GM23338 (cell line): ENCODE data around the gene PTPRN2. TPM values are rescaled to one million over a fixed set of nuclear protein-coding genes. Genes with fewer than 3 reads are reported as not detected.

ENCODE experiments used
- ATAC-seq: fragments of 200-7000 bp; cut with Tn5 transposase; 3 replicates; pipeline ENCODE4 v1.9.1; 2020
- DNase-seq: peaks from one replicate; pipeline ENCODE4 v3.0.0-alpha.2; 2015; ENCODE audit warnings: low spot score
- H2AFZ ChIP-seq: fragments of 200-600 bp; sonication (generic); 2 replicates; pipeline ENCODE4 v1.8.0; 2016; ENCODE audit warnings: antibody characterized with exemption, mild to moderate bottlenecking, moderate library complexity
- H3F3A ChIP-seq: fragments of 200-600 bp; sonication (generic); replicated peaks from 2 replicates; pipeline ENCODE4 v1.8.0; 2017; ENCODE audit warnings: antibody characterized with exemption, mixed run types, low read depth
- H3K27ac ChIP-seq: fragments of 200-600 bp; sonication (generic); 2 replicates; pipeline ENCODE4 v1.6.1; 2016; ENCODE audit warnings: low read depth
- H3K27me3 ChIP-seq: fragments of 200-600 bp; sonication (generic); 2 replicates; pipeline ENCODE4 v1.8.0; 2016; ENCODE audit warnings: mild to moderate bottlenecking, mixed run types, moderate library complexity; ENCODE audit not compliant: insufficient read depth
- H3K36me3 ChIP-seq: fragments of 200-600 bp; sonication (generic); 2 replicates; pipeline ENCODE4 v1.8.0; 2016; ENCODE audit warnings: mild to moderate bottlenecking; ENCODE audit not compliant: insufficient read depth
- H3K4me1 ChIP-seq: fragments of 200-600 bp; sonication (generic); 2 replicates; pipeline ENCODE4 v1.8.0; 2016; ENCODE audit warnings: mild to moderate bottlenecking, moderate library complexity; ENCODE audit not compliant: insufficient read depth
- H3K4me2 ChIP-seq: fragments of 200-600 bp; sonication (generic); 2 replicates; pipeline ENCODE4 v1.7.1; 2017; ENCODE audit warnings: mixed run types
- H3K4me3 ChIP-seq: fragments of 200-600 bp; sonication (generic); 2 replicates; pipeline ENCODE4 v1.6.1; 2016; ENCODE audit warnings: mixed run types
- H3K79me2 ChIP-seq: fragments of 200-600 bp; sonication (generic); replicated peaks from 2 replicates; pipeline ENCODE4 v1.8.0; 2017; ENCODE audit warnings: mild to moderate bottlenecking; ENCODE audit not compliant: insufficient read depth
- H3K9me2 ChIP-seq: fragments of 200-600 bp; sonication (generic); 2 replicates; pipeline ENCODE4 v1.8.0; 2017; ENCODE audit not compliant: insufficient read depth
- H4K20me1 ChIP-seq: fragments of 200-600 bp; sonication (generic); replicated peaks from 2 replicates; pipeline ENCODE4 v1.8.0; 2017; ENCODE audit warnings: mild to moderate bottlenecking; ENCODE audit not compliant: insufficient read depth
- H3K27ac Mint-ChIP-seq: 2 replicates; pipeline ENCODE4 v1.8.0; 2020; ENCODE audit warnings: inconsistent platforms, mild to moderate bottlenecking, moderate library complexity, mixed read lengths
- H3K27me3 Mint-ChIP-seq: 3 replicates; pipeline ENCODE4 v1.8.0; 2022; ENCODE audit warnings: low read depth, mild to moderate bottlenecking, moderate library complexity, mixed read lengths, inconsistent platforms; ENCODE audit not compliant: insufficient read depth, poor library complexity
- H3K36me3 Mint-ChIP-seq: 3 replicates; pipeline ENCODE4 v1.8.0; 2021; ENCODE audit warnings: low read depth, mild to moderate bottlenecking, inconsistent platforms, moderate library complexity, mixed read lengths
- H3K4me1 Mint-ChIP-seq: 3 replicates; pipeline ENCODE4 v1.8.0; 2020; ENCODE audit warnings: mild to moderate bottlenecking, inconsistent platforms, mixed read lengths
- H3K4me3 Mint-ChIP-seq: 3 replicates; pipeline ENCODE4 v1.8.0; 2021; ENCODE audit warnings: moderate library complexity, mild to moderate bottlenecking, inconsistent platforms, mixed read lengths
- H3K9me3 Mint-ChIP-seq: 3 replicates; pipeline ENCODE4 v1.8.0; 2020; ENCODE audit warnings: moderate library complexity, mild to moderate bottlenecking, inconsistent platforms, mixed read lengths
- EZH2phosphoT487 ChIP-seq: fragments of 200-600 bp; sonication (generic); IDR thresholded peaks from one replicate; pipeline ENCODE4 v1.8.1; 2018; ENCODE audit warnings: antibody characterized with exemption; ENCODE audit not compliant: unreplicated experiment
- JUNB ChIP-seq: IDR thresholded peaks from one replicate; pipeline ENCODE4 v1.6.1; 2016; ENCODE audit warnings: antibody characterized with exemption; ENCODE audit not compliant: unreplicated experiment
- NANOG ChIP-seq: IDR thresholded peaks from 2 replicates; pipeline ENCODE4 v1.6.1; 2016; ENCODE audit warnings: antibody characterized with exemption, borderline replicate concordance
- REST ChIP-seq: IDR thresholded peaks from one replicate; pipeline ENCODE4 v1.6.1; 2018; ENCODE audit warnings: antibody characterized with exemption; ENCODE audit not compliant: unreplicated experiment
- STAT1 ChIP-seq: IDR thresholded peaks from one replicate; pipeline ENCODE4 v1.6.1; 2016; ENCODE audit warnings: antibody characterized with exemption; ENCODE audit not compliant: unreplicated experiment
- ZNF114 ChIP-seq: fragments of 250-450 bp; sonication (Bioruptor Pico); IDR thresholded peaks from 2 replicates; pipeline ENCODE4 v1.5.0; 2020; ENCODE audit warnings: mild to moderate bottlenecking, moderate library complexity
- polyA plus RNA-seq: library from polyadenylated mRNA; unstranded; fragments of >200 nt; fragmentation: Nextera tagmentation; extraction: Ambion mirVana; gene quantifications from 2 replicates; pipeline ENCODE4 v1.2.1, GENCODE V29; 2016
- total RNA-seq: library from RNA; depleted of rRNA; stranded (reverse); fragments of >200 nt; shearing (Covaris generic); gene quantifications from 2 replicates; pipeline ENCODE4 v1.2.3, GENCODE V29; 2014
- TF ChIP-seq, protein P1 (sequence below): fragments of 250-450 bp; sonication (Bioruptor Pico); IDR thresholded peaks from 2 replicates; pipeline ENCODE4 v1.5.0; 2020; ENCODE audit warnings: mild to moderate bottlenecking, moderate library complexity
- TF ChIP-seq, protein P2 (sequence below), 2 experiments: fragments of 200-600 bp in 1 of 2; sonication (generic) in 1 of 2; conservative IDR thresholded peaks; 2 replicates each; pipeline versions ENCODE4 v1.5.1 to v1.6.1; 2016 to 2017; ENCODE audit warnings: antibody characterized with exemption in 2 of 2, low read depth in 2 of 2, mild to moderate bottlenecking in 2 of 2, moderate library complexity in 1 of 2

Gene PTPRN2
- total and polyA plus RNA-seq, 2 experiments from 2014 or later: 0.87 to 4.0 TPM

DNA sequence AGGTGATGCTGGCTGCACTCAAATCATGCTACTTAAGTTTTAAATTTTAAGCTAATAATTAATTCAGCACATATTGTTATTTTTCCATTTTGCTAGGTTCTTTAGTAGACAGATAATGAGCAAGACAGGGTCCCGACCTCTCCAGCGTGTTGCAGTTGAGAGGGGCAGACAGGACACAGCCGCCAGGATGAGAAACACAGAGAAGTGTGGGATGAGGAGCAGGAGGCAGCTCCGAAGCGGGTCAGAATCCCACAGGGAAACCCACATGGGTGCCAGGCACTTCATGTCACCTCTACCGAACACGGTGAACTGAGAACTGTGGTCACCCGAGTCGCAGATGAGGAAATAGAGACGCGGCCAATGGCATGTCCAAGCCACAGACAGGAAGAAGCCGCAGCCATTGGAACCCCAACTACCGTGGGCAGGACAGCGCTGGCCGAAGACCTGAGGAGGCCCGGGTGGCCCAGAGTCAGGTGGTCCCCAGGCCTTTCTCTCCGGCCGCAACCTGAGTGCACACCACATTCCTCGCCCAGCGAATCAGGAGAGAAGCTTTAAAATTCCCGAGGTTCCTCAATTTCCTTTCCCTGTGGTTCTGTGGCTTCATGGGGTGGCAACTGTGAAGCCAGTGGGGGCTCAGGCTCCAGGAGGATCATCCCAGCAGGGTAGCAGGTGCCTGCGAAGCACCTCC is 1037.9 kb downstream of the PTPRN2 start:
- H3K4me1 Mint-ChIP-seq: no peaks in the 10 kb centered on the region
- no peak overlapping the region for H3K27ac ChIP-seq
- no peak overlapping the region for H2AFZ ChIP-seq
- no peaks in the 10 kb centered on the region for H3K36me3 ChIP-seq
- DNase-seq: no peak
- H4K20me1 ChIP-seq: no peaks in the 10 kb centered on the region
- H3K79me2 ChIP-seq: no peaks in the 10 kb centered on the region
- H3K4me3 Mint-ChIP-seq: no peak overlapping the region
- TF ChIP-seq JUNB (no peak), REST (no peak)
- ATAC-seq: no peak
- peaks cover 87% of the 10 kb centered on the region for H3K9me3 Mint-ChIP-seq
- no peak overlapping the region for H3K4me3 ChIP-seq
- no peaks in the 10 kb centered on the region for H3K4me1 ChIP-seq
- H3K27me3 ChIP-seq: no peaks in the 10 kb centered on the region
- H3K4me2 ChIP-seq: no peak overlapping the region
- no peak overlapping the region for H3K27ac Mint-ChIP-seq
- no peaks in the 10 kb centered on the region for H3K9me2 ChIP-seq
- no peaks in the 10 kb centered on the region for H3F3A ChIP-seq
- peaks cover 10% of the 10 kb centered on the region for H3K27me3 Mint-ChIP-seq
- peaks cover 59% of the 10 kb centered on the region for H3K36me3 Mint-ChIP-seq

GRCh38 chr7:157548691-157549303 is 1038.8 kb downstream of the PTPRN2 start:
- H4K20me1 ChIP-seq: no peaks in the 10 kb centered on the region
- Mint-ChIP-seq H3K36me3 (peaks cover 68% of the 10 kb centered on the region), H3K27me3 (peaks cover 13% of the 10 kb centered on the region), H3K4me3 (no peak overlapping the region), H3K27ac (no peak overlapping the region), H3K9me3 (peaks cover 97% of the 10 kb centered on the region), H3K4me1 (no peaks in the 10 kb centered on the region)
- H2AFZ ChIP-seq: no peak overlapping the region
- H3F3A ChIP-seq: no peaks in the 10 kb centered on the region
- H3K79me2 ChIP-seq: no peaks in the 10 kb centered on the region
- no peaks in the 10 kb centered on the region for H3K4me1 ChIP-seq
- H3K27ac ChIP-seq: no peak overlapping the region
- H3K9me2 ChIP-seq: no peaks in the 10 kb centered on the region
- no peak overlapping the region for H3K4me3 ChIP-seq
- H3K27me3 ChIP-seq: no peaks in the 10 kb centered on the region
- no peak for DNase-seq
- no peak overlapping the region for H3K4me2 ChIP-seq
- no peak for ATAC-seq
- no peaks in the 10 kb centered on the region for H3K36me3 ChIP-seq
- TF ChIP-seq, protein P1, sequence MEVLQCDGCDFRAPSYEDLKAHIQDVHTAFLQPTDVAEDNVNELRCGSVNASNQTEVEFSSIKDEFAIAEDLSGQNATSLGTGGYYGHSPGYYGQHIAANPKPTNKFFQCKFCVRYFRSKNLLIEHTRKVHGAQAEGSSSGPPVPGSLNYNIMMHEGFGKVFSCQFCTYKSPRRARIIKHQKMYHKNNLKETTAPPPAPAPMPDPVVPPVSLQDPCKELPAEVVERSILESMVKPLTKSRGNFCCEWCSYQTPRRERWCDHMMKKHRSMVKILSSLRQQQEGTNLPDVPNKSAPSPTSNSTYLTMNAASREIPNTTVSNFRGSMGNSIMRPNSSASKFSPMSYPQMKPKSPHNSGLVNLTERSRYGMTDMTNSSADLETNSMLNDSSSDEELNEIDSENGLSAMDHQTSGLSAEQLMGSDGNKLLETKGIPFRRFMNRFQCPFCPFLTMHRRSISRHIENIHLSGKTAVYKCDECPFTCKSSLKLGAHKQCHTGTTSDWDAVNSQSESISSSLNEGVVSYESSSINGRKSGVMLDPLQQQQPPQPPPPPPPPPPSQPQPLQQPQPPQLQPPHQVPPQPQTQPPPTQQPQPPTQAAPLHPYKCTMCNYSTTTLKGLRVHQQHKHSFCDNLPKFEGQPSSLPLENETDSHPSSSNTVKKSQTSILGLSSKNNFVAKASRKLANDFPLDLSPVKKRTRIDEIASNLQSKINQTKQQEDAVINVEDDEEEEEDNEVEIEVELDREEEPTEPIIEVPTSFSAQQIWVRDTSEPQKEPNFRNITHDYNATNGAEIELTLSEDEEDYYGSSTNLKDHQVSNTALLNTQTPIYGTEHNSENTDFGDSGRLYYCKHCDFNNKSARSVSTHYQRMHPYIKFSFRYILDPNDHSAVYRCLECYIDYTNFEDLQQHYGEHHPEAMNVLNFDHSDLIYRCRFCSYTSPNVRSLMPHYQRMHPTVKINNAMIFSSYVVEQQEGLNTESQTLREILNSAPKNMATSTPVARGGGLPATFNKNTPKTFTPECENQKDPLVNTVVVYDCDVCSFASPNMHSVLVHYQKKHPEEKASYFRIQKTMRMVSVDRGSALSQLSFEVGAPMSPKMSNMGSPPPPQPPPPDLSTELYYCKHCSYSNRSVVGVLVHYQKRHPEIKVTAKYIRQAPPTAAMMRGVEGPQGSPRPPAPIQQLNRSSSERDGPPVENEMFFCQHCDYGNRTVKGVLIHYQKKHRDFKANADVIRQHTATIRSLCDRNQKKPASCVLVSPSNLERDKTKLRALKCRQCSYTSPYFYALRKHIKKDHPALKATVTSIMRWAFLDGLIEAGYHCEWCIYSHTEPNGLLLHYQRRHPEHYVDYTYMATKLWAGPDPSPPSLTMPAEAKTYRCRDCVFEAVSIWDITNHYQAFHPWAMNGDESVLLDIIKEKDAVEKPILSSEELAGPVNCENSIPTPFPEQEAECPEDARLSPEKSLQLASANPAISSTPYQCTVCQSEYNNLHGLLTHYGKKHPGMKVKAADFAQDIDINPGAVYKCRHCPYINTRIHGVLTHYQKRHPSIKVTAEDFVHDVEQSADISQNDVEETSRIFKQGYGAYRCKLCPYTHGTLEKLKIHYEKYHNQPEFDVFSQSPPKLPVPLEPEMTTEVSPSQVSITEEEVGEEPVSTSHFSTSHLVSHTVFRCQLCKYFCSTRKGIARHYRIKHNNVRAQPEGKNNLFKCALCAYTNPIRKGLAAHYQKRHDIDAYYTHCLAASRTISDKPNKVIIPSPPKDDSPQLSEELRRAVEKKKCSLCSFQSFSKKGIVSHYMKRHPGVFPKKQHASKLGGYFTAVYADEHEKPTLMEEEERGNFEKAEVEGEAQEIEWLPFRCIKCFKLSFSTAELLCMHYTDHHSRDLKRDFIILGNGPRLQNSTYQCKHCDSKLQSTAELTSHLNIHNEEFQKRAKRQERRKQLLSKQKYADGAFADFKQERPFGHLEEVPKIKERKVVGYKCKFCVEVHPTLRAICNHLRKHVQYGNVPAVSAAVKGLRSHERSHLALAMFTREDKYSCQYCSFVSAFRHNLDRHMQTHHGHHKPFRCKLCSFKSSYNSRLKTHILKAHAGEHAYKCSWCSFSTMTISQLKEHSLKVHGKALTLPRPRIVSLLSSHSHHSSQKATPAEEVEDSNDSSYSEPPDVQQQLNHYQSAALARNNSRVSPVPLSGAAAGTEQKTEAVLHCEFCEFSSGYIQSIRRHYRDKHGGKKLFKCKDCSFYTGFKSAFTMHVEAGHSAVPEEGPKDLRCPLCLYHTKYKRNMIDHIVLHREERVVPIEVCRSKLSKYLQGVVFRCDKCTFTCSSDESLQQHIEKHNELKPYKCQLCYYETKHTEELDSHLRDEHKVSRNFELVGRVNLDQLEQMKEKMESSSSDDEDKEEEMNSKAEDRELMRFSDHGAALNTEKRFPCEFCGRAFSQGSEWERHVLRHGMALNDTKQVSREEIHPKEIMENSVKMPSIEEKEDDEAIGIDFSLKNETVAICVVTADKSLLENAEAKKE (CRISPR knock-in tag): no peak
- TF ChIP-seq STAT1 (no peak), NANOG (no peak), ZNF114 (CRISPR knock-in tag) (no peak), EZH2phosphoT487 (no peak)
- TF ChIP-seq, protein P2, sequence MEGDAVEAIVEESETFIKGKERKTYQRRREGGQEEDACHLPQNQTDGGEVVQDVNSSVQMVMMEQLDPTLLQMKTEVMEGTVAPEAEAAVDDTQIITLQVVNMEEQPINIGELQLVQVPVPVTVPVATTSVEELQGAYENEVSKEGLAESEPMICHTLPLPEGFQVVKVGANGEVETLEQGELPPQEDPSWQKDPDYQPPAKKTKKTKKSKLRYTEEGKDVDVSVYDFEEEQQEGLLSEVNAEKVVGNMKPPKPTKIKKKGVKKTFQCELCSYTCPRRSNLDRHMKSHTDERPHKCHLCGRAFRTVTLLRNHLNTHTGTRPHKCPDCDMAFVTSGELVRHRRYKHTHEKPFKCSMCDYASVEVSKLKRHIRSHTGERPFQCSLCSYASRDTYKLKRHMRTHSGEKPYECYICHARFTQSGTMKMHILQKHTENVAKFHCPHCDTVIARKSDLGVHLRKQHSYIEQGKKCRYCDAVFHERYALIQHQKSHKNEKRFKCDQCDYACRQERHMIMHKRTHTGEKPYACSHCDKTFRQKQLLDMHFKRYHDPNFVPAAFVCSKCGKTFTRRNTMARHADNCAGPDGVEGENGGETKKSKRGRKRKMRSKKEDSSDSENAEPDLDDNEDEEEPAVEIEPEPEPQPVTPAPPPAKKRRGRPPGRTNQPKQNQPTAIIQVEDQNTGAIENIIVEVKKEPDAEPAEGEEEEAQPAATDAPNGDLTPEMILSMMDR (conservative IDR thresholded peaks at IDR 0.05; ENCODE audit: low read depth in 2 of 2): no peak
